OCI-LY1 (cell line): ENCODE data around the gene FLYWCH1.

Source experiments
- CTCF ChIP-seq: fragments of 200-600 bp; sonication (generic), shearing (Covaris generic); IDR thresholded peaks from 2 replicates; pipeline ENCODE4 v1.5.1; 2017; ENCODE audit warnings: mild to moderate bottlenecking, antibody characterized with exemption, low read length, moderate library complexity, mixed read lengths
- EZH2 ChIP-seq: fragments of 200-600 bp; sonication (generic), shearing (Covaris generic); IDR thresholded peaks from 2 replicates; pipeline ENCODE4 v1.8.0; 2017; ENCODE audit warnings: borderline replicate concordance, mixed run types, mild to moderate bottlenecking, antibody characterized with exemption, low read length, moderate library complexity, mixed read lengths

- TF ChIP-seq CTCF = no peak
- no peak for TF ChIP-seq EZH2
These were observed 3.6 kb downstream of the FLYWCH1 start for GRCh38 chr16:2915196-2915929.
